HG02763 (cell line): ENCODE data around the gene FOS.
"Not testable (repeated sequence)": the region's sequence is repeated elsewhere in the genome, so short reads cannot be mapped to it uniquely, and the experiment has no call there.

Experiments used
- ATAC-seq: cut with Tn5 transposase; IDR thresholded peaks from one replicate; pipeline ENCODE4 v1.9.1; 2021; ENCODE audit warnings: mild to moderate bottlenecking, moderate library complexity; ENCODE audit not compliant: unreplicated experiment

Gene FOS

GRCh38 chr14:75274899-75275569 is 3.6 kb upstream of the FOS start:
- ATAC-seq: no peak

GRCh38 chr14:75275598-75275997 is 3.0 kb upstream of the FOS start:
- ATAC-seq: no peak

GRCh38 chr14:75277008-75277814 is 1.4 kb upstream of the FOS start:
- no peak for ATAC-seq

GRCh38 chr14:75277815-75278421 is 710 bp upstream of the FOS start:
- ATAC-seq: no peak

- ATAC-seq: no peak
These were observed 630 bp downstream of the FOS start for GRCh38 chr14:75279153-75279762.

GRCh38 chr14:75279763-75280290 is 1.2 kb downstream of the FOS start:
- no peak for ATAC-seq

- ATAC-seq: no peak
These were observed 1.7 kb downstream of the FOS start for GRCh38 chr14:75280291-75280830.

GRCh38 chr14:75280831-75281653 is 2.4 kb downstream of the FOS start:
- no peak for ATAC-seq

- ATAC-seq: no peak
These were observed 3.0 kb downstream of the FOS start for GRCh38 chr14:75281654-75282019.

GRCh38 chr14:75282170-75282554 is 3.5 kb downstream of the FOS start:
- no peak for ATAC-seq

GRCh38 chr14:75282555-75283161 is 4.0 kb downstream of the FOS start:
- ATAC-seq: not testable (repeated sequence)

- no peak for ATAC-seq
These were observed 4.7 kb downstream of the FOS start for GRCh38 chr14:75283162-75283832.

- no peak for ATAC-seq
These were observed 5.4 kb downstream of the FOS start for GRCh38 chr14:75283833-75284563.

GRCh38 chr14:75285331-75285730 is 6.7 kb downstream of the FOS start:
- no peak for ATAC-seq

GRCh38 chr14:75286313-75286712 is 7.7 kb downstream of the FOS start:
- no peak for ATAC-seq

GRCh38 chr14:75289840-75290388 is 11.3 kb downstream of the FOS start:
- ATAC-seq: no peak

- ATAC-seq: no peak
These were observed 12.2 kb downstream of the FOS start for GRCh38 chr14:75290851-75291250.

- ATAC-seq: no peak
These were observed 12.7 kb downstream of the FOS start for GRCh38 chr14:75291331-75291730.
